Measurements from ENCODE around the gene PINK1.
A peak's percentile ranks its signal among the peaks of the same experiment; 100 is the strongest.

The PINK1 gene

GRCh38 chr1:20611652-20612051 is 21.6 kb upstream of the PINK1 start:
- DNase-seq, result no peak

GRCh38 chr1:20612221-20612746 is 21.0 kb upstream of the PINK1 start:
- DNase-seq, result no peak

- no peak for DNase-seq
These were observed 19.1 kb upstream of the PINK1 start for GRCh38 chr1:20614131-20614579.

GRCh38 chr1:20615946-20616846 is 17.1 kb upstream of the PINK1 start:
- DNase-seq, result peak; percentile 10 to 31

GRCh38 chr1:20616847-20617487 is 16.3 kb upstream of the PINK1 start:
- DNase-seq, result no peak

GRCh38 chr1:20618550-20618949 is 14.7 kb upstream of the PINK1 start:
- DNase-seq, result no peak

GRCh38 chr1:20619999-20620398 is 13.3 kb upstream of the PINK1 start:
- no peak for DNase-seq

GRCh38 chr1:20621012-20621411 is 12.2 kb upstream of the PINK1 start:
- DNase-seq, result no peak

GRCh38 chr1:20624709-20625108 is 8.5 kb upstream of the PINK1 start:
- no peak for DNase-seq

GRCh38 chr1:20625176-20626097 is 7.8 kb upstream of the PINK1 start:
- no peak for DNase-seq

- DNase-seq, result no peak
These were observed 7.2 kb upstream of the PINK1 start for GRCh38 chr1:20626098-20626427.

GRCh38 chr1:20626524-20626923 is 6.7 kb upstream of the PINK1 start:
- no peak for DNase-seq

GRCh38 chr1:20630729-20631128 is 2.5 kb upstream of the PINK1 start:
- DNase-seq, result no peak

- DNase-seq, result no peak
These were observed 872 bp upstream of the PINK1 start for GRCh38 chr1:20632386-20632785.

- DNase-seq, result no peak
These were observed 871 bp downstream of the PINK1 start for GRCh38 chr1:20634065-20634593.

- peak in 1 of 2 experiments; percentile 24 for DNase-seq
These were observed 1.4 kb downstream of the PINK1 start for GRCh38 chr1:20634594-20635084.

- no peak for DNase-seq
These were observed 3.6 kb downstream of the PINK1 start for GRCh38 chr1:20636785-20637347.

GRCh38 chr1:20640183-20640597 is 6.9 kb downstream of the PINK1 start:
- DNase-seq, result peak in 1 of 2 experiments; percentile 47

- no peak for DNase-seq
These were observed 8.7 kb downstream of the PINK1 start for GRCh38 chr1:20641975-20642374.

GRCh38 chr1:20643080-20643479 is 9.8 kb downstream of the PINK1 start:
- no peak for DNase-seq

- no peak for DNase-seq
These were observed 11.2 kb downstream of the PINK1 start for GRCh38 chr1:20644416-20644815.

GRCh38 chr1:20645414-20645813 is 12.2 kb downstream of the PINK1 start:
- DNase-seq, result no peak

All from NCI-H524 (cell line).